Cardiac fibroblast (primary cell): ENCODE data around the gene SLC35E2B.
"Not testable (repeated sequence)": the region's sequence is repeated elsewhere in the genome, so short reads cannot be mapped to it uniquely, and the experiment has no call there.

Experiments
- DNase-seq, 2 donors: peaks; one replicate each; pipeline versions ENCODE4 v3.0.0 to v3.0.0-alpha.2; 2010; ENCODE audit warnings: low read depth in 2 of 2
- H3K4me3 ChIP-seq, 2 donors: replicated peaks in 1 of 2; 1 replicate in 1 of 2; 2 replicates in 1 of 2; pipeline ENCODE4 v1.5.1; 2011; ENCODE audit warnings: low read depth in 2 of 2, low read length in 2 of 2, mild to moderate bottlenecking in 2 of 2, moderate library complexity in 1 of 2
- TF ChIP-seq, protein P1 (sequence below): IDR thresholded peaks from one replicate; pipeline ENCODE4 v1.5.1; 2011; ENCODE audit warnings: low read depth, mild to moderate bottlenecking, low read length, inconsistent platforms

The SLC35E2B gene

DNA sequence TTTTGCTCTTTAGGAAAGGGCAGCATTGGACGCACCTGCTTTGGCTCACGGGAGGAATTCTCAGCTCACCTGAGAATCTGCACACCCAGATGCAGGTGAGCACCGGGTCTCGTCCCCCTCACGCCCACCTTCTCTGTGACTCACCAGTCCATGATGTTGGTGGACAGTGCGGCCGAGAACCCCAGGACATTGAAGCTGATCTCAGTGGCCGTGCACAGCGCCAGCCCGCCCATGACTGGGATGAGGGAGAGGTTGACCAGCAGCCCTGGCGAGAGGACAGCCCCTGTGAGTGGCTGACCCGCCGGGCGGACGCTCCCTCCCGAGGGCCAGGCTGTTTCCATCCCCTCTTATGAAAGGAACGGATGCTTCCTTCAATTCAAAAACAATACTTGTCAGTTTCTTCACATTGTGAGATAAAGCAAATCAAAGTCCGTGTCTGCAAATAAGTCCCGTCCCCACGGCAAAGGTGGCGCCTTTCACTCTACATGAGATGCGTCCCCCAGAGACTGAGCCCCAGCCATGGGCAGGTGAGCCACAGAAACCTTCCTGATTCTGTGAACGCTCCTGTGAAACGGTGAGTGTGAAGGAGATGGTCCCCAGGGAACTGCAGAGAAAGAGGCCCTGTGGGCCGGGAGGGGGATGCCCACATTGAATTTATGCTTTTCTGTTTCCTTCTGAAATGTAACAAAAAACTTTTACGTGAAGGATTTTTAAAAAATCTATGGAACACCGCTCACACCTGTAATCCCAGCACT is 21.1 kb downstream of the SLC35E2B start:
- DNase-seq: no peak
- TF ChIP-seq, protein P1, sequence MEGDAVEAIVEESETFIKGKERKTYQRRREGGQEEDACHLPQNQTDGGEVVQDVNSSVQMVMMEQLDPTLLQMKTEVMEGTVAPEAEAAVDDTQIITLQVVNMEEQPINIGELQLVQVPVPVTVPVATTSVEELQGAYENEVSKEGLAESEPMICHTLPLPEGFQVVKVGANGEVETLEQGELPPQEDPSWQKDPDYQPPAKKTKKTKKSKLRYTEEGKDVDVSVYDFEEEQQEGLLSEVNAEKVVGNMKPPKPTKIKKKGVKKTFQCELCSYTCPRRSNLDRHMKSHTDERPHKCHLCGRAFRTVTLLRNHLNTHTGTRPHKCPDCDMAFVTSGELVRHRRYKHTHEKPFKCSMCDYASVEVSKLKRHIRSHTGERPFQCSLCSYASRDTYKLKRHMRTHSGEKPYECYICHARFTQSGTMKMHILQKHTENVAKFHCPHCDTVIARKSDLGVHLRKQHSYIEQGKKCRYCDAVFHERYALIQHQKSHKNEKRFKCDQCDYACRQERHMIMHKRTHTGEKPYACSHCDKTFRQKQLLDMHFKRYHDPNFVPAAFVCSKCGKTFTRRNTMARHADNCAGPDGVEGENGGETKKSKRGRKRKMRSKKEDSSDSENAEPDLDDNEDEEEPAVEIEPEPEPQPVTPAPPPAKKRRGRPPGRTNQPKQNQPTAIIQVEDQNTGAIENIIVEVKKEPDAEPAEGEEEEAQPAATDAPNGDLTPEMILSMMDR: no peak
- H3K4me3 ChIP-seq: no peak overlapping the region

- no peak for DNase-seq
- TF ChIP-seq, protein P1: no peak
These were observed 21.7 kb downstream of the SLC35E2B start for GRCh38 chr1:1670866-1671265.

DNA sequence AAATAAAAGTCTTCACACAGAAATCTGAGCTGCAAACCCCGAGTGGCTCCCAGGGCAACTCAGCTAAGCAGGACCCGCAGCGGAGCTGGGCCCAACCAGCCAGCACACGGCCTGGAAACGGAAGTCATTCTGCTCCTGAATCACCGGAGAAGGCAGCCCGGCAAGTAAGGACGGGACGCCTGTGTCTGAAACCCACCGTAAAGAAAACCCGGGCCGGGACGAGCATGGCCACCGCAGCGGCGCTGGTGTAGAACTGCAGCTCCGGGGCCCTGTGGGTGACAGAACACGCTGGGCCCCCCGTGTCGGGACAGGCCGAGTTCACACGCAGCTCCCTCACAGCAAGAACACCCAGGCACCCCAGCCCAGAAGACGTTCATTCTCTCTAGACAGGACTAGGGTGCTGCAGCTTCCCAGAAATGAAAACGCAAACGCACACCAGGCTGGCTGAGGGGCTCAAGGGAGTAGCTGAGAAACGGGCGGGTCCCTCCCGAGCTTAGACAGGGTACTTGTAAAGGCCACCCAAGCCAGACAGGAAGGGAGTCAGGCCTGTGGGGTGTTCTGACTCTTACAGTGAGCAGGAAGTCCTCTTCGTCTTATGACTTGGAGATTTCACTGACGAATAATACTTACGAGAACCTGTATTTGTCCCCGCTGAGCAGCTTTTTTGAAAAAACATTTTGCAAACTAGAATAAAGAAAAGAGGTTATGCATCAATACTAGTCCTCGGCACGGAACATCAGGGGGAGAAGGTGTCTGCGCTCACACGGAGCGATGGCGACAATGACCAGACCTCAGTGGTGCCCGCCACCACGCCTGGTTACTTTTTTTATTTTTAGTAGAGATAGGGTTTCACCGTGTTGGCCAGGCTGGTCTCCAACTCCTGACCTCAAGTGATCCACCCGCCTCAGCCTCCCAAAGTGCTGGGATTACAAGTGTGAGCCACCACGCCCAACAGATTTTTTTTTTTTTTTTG is 22.8 kb downstream of the SLC35E2B start:
- DNase-seq: no peak
- TF ChIP-seq, protein P1: no peak
- H3K4me3 ChIP-seq: no peak overlapping the region

More at GRCh38 chr1:1670866-1671265, 21.7 kb downstream of the SLC35E2B start:
- H3K4me3 ChIP-seq: no peak overlapping the region

GRCh38 chr1:1666526-1666925 is 26.1 kb downstream of the SLC35E2B start:
- TF ChIP-seq, protein P1: no peak
- H3K4me3 ChIP-seq: no peak overlapping the region
- no peak for DNase-seq

DNA sequence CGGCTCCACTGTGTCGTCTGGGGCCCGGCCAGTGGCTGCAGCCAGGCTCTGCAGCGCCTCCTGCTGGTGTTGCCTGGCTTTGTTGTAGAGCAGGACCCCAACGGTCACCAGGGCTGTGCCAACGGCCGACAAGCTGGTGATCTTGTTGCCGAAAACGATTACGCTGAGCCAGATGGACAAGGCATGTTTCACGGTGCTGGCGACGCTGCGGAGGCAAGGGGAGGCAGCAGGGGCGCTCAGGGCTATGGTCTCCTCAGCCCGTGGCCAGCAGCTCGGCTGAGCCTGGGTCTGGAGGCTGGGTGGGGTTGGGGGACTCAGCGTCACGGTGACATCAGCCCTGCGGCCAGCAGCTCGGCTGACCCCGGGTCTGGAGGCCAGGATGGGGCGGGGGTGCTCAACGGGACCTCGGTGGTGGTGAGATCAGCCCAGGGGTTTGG is 26.8 kb downstream of the SLC35E2B start:
- TF ChIP-seq, protein P1: peak; percentile 46
- no peak for DNase-seq

DNA sequence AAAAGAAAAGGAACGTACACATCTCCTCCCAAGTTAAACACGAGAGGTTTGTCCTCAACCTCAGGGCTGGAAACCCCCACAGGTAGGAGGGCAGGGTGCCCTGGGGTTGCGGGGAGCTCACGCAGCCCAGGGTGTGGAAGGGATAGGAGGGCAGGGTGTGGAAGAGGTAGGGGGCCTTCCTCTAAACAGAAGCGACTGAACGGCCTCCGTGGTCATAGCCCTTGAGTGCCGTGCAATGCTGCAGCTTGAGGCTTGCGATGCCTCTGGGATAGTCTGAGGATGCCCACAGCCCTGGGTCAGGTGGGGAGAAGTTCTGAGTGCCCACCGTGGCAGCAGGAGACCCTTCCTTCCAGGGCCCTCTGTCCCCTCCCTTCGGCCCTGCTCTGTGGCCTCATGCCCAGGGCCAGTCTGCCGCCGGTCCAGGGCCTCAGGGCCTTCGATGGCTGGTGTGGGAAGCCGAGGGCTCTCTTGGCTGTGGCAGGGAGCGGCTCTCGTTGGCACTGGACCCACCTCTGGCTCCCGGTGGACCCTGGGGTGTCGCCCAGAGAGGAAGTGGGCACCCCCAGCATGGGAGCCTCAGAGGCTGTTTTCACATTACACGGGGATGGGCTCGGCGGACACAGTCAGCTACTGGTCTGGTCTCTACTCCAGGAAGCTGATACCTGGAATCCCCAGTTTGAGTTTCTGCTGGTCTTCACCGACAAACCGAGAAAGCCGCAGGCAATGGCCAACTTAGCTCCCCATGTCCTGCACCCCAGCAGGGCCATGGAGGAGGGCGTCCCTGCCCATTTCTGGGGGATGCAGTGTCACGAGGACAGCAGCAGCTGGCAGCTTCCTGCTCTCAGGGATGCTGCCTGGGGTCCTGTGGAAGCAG is 27.4 kb downstream of the SLC35E2B start:
- TF ChIP-seq, protein P1: no peak
- no peak for DNase-seq
- no peak overlapping the region for H3K4me3 ChIP-seq

More for the DNA sequence above, 26.8 kb downstream of the SLC35E2B start:
- H3K4me3 ChIP-seq: no peak overlapping the region

- not testable (repeated sequence) for DNase-seq, H3K4me3 ChIP-seq
These were observed 28.3 kb downstream of the SLC35E2B start for GRCh38 chr1:1664318-1664717.

DNA sequence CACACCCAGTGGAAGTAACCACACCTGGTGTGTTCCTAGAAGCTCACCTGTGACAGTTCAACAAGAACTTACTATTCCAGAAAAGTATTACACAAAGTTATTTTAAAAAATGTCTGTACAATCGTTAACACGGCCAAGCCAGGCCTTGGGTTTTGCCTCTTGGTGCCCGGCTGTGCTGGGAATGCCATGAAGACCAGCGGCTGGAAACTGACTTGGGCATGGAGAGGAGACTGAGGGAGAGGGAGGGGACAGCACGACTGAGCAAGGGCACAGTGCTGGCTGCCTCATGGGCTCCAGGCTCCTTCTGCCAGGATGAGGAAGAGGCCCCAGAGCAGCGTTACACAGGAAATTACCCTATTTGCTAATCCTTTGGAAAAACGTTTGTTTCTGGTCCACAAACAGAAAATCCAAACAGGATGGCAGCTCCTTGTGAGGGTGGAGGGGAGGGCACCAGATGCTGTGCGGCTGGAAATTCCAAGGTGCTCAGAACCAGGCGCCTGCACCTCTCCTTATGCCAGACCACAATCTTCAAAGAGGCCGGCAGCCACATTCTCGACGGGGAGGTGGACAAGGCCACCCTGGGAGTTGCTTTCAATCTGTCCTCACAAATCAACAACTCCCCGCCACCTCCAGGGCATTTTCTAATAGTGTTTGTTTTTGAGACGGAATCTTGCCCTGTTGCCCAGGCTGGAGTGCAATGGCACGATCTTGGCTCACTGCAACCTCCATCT is 29.6 kb downstream of the SLC35E2B start:
- H3K4me3 ChIP-seq, DNase-seq: not testable (repeated sequence)

DNA sequence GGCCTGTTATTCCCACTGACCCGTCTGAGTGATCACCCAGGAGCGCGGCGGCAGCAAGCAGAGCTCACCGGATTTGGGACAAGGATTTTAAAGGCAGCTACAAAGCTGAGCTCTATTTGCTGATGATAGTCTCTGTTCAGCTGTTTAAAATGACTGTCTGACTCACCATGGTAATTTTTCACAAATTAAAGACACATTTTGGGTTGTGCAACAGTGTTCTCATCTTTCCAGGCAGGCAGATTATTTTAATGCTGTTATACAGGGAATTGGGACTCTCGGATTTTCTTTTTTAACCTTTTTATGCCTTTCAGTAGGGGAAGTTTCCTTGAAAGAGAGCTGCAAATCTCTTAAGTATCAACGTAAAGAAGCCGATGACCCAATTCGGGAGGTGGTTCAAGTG is 30.2 kb downstream of the SLC35E2B start:
- not testable (repeated sequence) for H3K4me3 ChIP-seq, DNase-seq
